NB4 (cell line): ENCODE measurements around the gene RPL32.
A peak's percentile ranks its signal among the peaks of the same experiment; 100 is the strongest.

Source experiments
- DNase-seq: peaks from one replicate; pipeline ENCODE4 v3.0.0; 2010; ENCODE audit warnings: low read depth
- H3K4me3 ChIP-seq: one replicate; pipeline ENCODE4 v1.5.1; 2011; ENCODE audit warnings: mild to moderate bottlenecking, low read depth, low read length, moderate library complexity
- MYC ChIP-seq: IDR thresholded peaks from 2 replicates; pipeline ENCODE4 v1.6.1; 2011; ENCODE audit warnings: low read depth, low read length
- POLR2A ChIP-seq: IDR thresholded peaks from 2 replicates; pipeline ENCODE4 v1.6.1; 2011; ENCODE audit warnings: mild to moderate bottlenecking; ENCODE audit not compliant: insufficient read length; ENCODE audit errors: extremely low read depth
- TF ChIP-seq, protein P1 (sequence below): IDR thresholded peaks from 2 replicates; pipeline ENCODE4 v1.6.1; 2011; ENCODE audit warnings: low read depth, low read length
- TF ChIP-seq, protein P2 (sequence below): IDR thresholded peaks from one replicate; pipeline ENCODE4 v1.5.1; 2012; ENCODE audit warnings: low read depth, low read length

Gene RPL32

DNA sequence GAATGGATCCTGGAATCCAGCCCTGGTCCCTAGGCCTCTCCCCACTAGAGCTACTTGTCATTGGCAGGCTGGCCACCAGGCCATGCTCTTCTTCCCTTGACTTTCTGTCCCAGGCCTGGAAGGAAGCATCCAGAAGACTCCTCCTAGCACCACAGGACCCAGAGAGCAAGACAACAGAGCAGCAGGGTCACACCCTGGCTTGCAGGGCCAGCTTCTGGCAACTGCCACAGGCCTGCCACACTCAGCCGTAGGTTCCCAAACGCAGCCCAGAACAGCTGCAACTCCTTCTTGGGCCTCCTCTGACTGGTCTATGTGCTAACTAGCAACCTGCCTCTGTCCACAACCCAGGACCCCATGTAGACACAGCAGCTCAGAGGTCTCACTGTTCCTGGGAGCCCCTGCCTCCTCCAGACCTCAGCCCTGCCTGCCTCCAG is 36.8 kb upstream of the RPL32 start:
- TF ChIP-seq, protein P1, sequence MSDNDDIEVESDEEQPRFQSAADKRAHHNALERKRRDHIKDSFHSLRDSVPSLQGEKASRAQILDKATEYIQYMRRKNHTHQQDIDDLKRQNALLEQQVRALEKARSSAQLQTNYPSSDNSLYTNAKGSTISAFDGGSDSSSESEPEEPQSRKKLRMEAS: no peak
- TF ChIP-seq, protein P2, sequence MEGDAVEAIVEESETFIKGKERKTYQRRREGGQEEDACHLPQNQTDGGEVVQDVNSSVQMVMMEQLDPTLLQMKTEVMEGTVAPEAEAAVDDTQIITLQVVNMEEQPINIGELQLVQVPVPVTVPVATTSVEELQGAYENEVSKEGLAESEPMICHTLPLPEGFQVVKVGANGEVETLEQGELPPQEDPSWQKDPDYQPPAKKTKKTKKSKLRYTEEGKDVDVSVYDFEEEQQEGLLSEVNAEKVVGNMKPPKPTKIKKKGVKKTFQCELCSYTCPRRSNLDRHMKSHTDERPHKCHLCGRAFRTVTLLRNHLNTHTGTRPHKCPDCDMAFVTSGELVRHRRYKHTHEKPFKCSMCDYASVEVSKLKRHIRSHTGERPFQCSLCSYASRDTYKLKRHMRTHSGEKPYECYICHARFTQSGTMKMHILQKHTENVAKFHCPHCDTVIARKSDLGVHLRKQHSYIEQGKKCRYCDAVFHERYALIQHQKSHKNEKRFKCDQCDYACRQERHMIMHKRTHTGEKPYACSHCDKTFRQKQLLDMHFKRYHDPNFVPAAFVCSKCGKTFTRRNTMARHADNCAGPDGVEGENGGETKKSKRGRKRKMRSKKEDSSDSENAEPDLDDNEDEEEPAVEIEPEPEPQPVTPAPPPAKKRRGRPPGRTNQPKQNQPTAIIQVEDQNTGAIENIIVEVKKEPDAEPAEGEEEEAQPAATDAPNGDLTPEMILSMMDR: no peak
- TF ChIP-seq MYC (no peak), POLR2A (no peak)
- no peak overlapping the region for H3K4me3 ChIP-seq
- no peak for DNase-seq

GRCh38 chr3:12877040-12877439 is 35.7 kb upstream of the RPL32 start:
- TF ChIP-seq, protein P2: no peak
- TF ChIP-seq, protein P1: no peak
- no peak for TF ChIP-seq POLR2A
- no peak for TF ChIP-seq MYC
- DNase-seq: no peak
- no peak overlapping the region for H3K4me3 ChIP-seq

GRCh38 chr3:12875857-12876836 is 34.8 kb upstream of the RPL32 start:
- DNase-seq: no peak
- no peak overlapping the region for H3K4me3 ChIP-seq
- TF ChIP-seq POLR2A: no peak
- no peak for TF ChIP-seq MYC
- TF ChIP-seq, protein P2: no peak
- TF ChIP-seq, protein P1: no peak

DNA sequence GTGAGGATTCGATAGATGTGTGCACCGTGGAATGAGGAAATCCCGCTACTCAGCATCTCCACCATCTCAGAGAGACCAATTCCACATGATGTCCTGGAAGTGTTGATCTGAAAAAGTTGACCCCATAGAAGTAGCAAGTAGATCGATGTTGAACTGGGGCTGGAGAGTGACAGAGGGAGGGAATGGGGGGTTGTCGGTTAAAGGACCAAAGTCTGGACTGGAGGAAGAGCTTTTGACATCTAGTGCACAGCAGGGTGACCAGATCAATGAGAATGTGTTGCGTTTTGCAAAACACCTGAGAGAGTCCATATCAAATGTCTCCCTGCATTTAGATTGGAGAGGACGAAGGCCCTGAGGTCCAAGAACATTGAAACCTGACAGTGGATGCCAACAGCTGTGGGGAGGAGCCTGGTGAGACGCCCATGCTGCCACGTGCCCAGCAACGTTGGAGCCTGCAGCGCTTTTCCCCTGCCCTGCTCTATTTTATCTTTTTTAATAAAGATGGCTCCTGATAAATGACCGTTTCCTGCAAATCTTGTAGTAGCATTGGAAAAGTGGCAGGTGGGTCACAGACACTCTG is 30.1 kb upstream of the RPL32 start:
- H3K4me3 ChIP-seq: no peak overlapping the region
- no peak for DNase-seq
- TF ChIP-seq, protein P1: no peak
- TF ChIP-seq, protein P2: no peak
- TF ChIP-seq MYC: no peak
- TF ChIP-seq POLR2A: no peak

- H3K4me3 ChIP-seq: no peak overlapping the region
- TF ChIP-seq, protein P1: no peak
- TF ChIP-seq MYC (no peak), POLR2A (no peak)
- TF ChIP-seq, protein P2: no peak
- peak; percentile 69 for DNase-seq
These were observed 29.6 kb upstream of the RPL32 start for GRCh38 chr3:12870942-12871341.
